ENCODE data around the gene EOLA1. TPM values are rescaled to one million over a fixed set of nuclear protein-coding genes. Genes with fewer than 3 reads are reported as not detected.

The EOLA1 gene
- total RNA-seq, 1 experiment from 2014 or later: 9.0 TPM

DNA sequence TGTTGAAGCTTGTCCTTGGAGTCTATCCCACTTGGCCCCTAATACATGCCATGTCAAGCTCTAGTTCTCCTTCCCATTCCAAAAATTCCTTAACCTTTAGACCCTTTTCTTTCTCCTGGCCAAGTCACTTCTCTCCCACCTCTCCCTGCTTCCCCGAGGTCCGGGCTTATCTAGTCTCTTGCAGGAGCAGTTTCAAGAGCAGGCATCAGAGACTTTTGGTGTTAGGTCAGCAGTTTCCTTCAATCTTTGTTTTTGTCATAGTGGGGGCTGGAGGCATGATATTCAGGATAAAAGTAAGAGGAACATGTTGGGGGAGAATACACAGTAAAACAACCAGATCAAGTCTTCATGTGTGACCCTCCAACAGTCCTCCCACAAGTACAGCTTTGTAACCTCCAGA lies 24.2 kb upstream of the EOLA1 start (continued):
- TF ChIP-seq, protein P1, sequence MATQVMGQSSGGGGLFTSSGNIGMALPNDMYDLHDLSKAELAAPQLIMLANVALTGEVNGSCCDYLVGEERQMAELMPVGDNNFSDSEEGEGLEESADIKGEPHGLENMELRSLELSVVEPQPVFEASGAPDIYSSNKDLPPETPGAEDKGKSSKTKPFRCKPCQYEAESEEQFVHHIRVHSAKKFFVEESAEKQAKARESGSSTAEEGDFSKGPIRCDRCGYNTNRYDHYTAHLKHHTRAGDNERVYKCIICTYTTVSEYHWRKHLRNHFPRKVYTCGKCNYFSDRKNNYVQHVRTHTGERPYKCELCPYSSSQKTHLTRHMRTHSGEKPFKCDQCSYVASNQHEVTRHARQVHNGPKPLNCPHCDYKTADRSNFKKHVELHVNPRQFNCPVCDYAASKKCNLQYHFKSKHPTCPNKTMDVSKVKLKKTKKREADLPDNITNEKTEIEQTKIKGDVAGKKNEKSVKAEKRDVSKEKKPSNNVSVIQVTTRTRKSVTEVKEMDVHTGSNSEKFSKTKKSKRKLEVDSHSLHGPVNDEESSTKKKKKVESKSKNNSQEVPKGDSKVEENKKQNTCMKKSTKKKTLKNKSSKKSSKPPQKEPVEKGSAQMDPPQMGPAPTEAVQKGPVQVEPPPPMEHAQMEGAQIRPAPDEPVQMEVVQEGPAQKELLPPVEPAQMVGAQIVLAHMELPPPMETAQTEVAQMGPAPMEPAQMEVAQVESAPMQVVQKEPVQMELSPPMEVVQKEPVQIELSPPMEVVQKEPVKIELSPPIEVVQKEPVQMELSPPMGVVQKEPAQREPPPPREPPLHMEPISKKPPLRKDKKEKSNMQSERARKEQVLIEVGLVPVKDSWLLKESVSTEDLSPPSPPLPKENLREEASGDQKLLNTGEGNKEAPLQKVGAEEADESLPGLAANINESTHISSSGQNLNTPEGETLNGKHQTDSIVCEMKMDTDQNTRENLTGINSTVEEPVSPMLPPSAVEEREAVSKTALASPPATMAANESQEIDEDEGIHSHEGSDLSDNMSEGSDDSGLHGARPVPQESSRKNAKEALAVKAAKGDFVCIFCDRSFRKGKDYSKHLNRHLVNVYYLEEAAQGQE (IDR thresholded peaks at IDR 0.05; ENCODE audit: low read depth): no peak

DNA sequence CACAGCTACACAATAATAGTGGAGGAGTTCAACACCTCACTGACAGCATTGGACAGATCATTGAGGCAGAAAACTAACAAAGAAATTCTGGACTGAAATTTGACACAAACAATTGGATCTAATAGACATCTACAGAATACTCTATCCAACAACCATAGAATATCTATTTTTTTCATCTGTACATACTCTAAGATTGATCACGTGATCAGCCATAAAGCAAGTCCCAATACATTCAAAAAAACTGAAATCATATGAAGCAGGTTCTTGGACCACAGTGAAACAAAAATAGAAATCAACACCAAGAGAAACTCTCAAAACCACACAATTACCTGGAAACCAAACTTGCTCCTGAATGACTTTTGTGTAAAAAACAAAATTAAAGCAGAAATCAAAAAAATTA lies 23.5 kb upstream of the EOLA1 start:
- Histone ChIP-seq H3K27me3 (ENCODE audit: insufficient read depth, low read length) (no peaks in the 10 kb centered on the region), H3K9ac (ENCODE audit: low read length) (no peak overlapping the region), H3K4me2 (ENCODE audit: low read length) (no peak overlapping the region), H3K79me2 (ENCODE audit: insufficient read depth, low read length) (no peaks in the 10 kb centered on the region), H3K9me2 (ENCODE audit: insufficient read depth) (no peaks in the 10 kb centered on the region), H3K4me1 (ENCODE audit: control insufficient read depth in 1 of 2, insufficient read depth in 2 of 2, low read length in 2 of 2) (peaks cover 3 to 8% of the 10 kb centered on the region in 2 experiments; a peak in 2 of 4 replicates), H3K9me3 (ENCODE audit: control insufficient read depth in 1 of 2, insufficient read depth in 1 of 2, low read depth in 1 of 2, low read length in 2 of 2) (no peaks in the 10 kb centered on the region), H4K20me1 (ENCODE audit: insufficient read depth) (no peaks in the 10 kb centered on the region), H2AFZ (ENCODE audit: low read depth, low read length, poor library complexity, severe bottlenecking) (no peak overlapping the region), H3K36me3 (ENCODE audit: control insufficient read depth in 1 of 2, insufficient read depth in 2 of 2, low read length in 2 of 2) (no peaks in the 10 kb centered on the region), H3K27ac (ENCODE audit: low read depth, low read length) (no peak overlapping the region), H3K4me3 (replicated peaks in 1 of 2; ENCODE audit: low read depth in 1 of 2, low read length in 2 of 2) (no peak overlapping the region)
- TF ChIP-seq RAD21 (IDR thresholded peaks at IDR 0.05; ENCODE audit: low read depth) (no peak), TCF7L2 (IDR thresholded peaks at IDR 0.05; ENCODE audit: borderline replicate concordance, extremely low read depth, insufficient read depth, insufficient read length) (no peak), SRF (IDR thresholded peaks at IDR 0.05; ENCODE audit: low read depth) (no peak), POLR2A (IDR thresholded peaks at IDR 0.05; ENCODE audit: borderline replicate concordance, extremely low read depth, insufficient read depth, insufficient read length) (no peak), POLR2AphosphoS5 (IDR thresholded peaks at IDR 0.05; ENCODE audit: low read depth, low read length) (no peak), ELF1 (IDR thresholded peaks at IDR 0.05; ENCODE audit: borderline replicate concordance, low read depth) (no peak), SIN3A (IDR thresholded peaks at IDR 0.05; ENCODE audit: low read depth) (no peak)
- TF ChIP-seq, protein P2, sequence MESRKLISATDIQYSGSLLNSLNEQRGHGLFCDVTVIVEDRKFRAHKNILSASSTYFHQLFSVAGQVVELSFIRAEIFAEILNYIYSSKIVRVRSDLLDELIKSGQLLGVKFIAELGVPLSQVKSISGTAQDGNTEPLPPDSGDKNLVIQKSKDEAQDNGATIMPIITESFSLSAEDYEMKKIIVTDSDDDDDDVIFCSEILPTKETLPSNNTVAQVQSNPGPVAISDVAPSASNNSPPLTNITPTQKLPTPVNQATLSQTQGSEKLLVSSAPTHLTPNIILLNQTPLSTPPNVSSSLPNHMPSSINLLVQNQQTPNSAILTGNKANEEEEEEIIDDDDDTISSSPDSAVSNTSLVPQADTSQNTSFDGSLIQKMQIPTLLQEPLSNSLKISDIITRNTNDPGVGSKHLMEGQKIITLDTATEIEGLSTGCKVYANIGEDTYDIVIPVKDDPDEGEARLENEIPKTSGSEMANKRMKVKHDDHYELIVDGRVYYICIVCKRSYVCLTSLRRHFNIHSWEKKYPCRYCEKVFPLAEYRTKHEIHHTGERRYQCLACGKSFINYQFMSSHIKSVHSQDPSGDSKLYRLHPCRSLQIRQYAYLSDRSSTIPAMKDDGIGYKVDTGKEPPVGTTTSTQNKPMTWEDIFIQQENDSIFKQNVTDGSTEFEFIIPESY (IDR thresholded peaks at IDR 0.05; ENCODE audit: extremely low read depth, insufficient replicate concordance, low read length): no peak
- TF ChIP-seq, protein P3, sequence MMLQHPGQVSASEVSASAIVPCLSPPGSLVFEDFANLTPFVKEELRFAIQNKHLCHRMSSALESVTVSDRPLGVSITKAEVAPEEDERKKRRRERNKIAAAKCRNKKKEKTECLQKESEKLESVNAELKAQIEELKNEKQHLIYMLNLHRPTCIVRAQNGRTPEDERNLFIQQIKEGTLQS (IDR thresholded peaks at IDR 0.05): no peak
- DNase-seq (ENCODE audit: low read depth, low spot score) (no peak), ATAC-seq (no peak)
- ChIA-PET RAD21 (ENCODE audit: low non-redundant PET in 1 of 2, low total read pairs in 2 of 2, uncharacterized antibody in 2 of 2, unreplicated experiment in 2 of 2) (no interaction called here), CTCF (no interaction called here), POLR2A (no interaction called here)
- no TSS peak for BruUV-seq (replicated peaks)
- intact Hi-C loops (cut with micrococcal nuclease): no loop called here
